ENCODE data around the gene GARIN1A.
"Not testable (repeated sequence)": the region's sequence is repeated elsewhere in the genome, so short reads cannot be mapped to it uniquely, and the experiment has no call there.

Gene GARIN1A

DNA sequence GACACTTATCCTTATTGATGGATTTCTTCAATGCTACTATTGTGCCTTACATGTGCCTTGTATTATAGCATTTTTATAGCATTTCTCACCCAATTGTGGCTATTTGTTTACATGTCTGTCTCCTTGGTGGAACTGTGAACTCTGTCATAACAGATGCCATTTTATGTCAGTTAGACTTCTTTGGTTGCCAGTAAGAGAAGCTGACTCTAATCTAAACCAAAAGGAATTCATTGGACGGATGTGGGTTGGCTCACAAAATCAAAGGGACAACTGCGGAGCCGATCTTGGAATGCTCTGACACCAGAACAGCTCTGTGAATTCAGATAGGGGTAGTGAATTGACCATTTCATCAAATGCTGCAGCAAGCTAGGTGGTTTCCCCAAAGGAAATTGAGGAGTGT lies 15.0 kb downstream of the GARIN1A start:
- no peak for DNase-seq

DNA sequence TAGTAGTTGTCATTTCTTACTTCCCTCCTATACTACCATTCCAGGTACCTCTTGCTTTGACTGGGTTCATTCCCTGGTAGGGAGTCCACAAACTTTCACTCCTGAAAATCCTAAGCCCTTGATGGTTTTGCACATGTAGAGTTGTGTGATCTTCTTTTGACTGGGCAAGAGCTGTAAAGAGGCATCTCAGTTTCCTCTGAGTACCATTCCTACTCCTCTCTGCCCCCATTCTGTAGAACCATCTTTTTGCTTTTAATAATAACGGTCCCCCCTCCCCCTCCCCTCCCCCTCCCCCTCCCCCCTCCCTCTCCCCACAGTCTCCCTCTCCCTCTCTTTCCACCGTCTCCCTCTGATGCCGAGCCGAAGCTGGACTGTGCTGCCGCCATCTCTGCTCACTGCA lies 16.4 kb downstream of the GARIN1A start:
- DNase-seq, result no peak

DNA sequence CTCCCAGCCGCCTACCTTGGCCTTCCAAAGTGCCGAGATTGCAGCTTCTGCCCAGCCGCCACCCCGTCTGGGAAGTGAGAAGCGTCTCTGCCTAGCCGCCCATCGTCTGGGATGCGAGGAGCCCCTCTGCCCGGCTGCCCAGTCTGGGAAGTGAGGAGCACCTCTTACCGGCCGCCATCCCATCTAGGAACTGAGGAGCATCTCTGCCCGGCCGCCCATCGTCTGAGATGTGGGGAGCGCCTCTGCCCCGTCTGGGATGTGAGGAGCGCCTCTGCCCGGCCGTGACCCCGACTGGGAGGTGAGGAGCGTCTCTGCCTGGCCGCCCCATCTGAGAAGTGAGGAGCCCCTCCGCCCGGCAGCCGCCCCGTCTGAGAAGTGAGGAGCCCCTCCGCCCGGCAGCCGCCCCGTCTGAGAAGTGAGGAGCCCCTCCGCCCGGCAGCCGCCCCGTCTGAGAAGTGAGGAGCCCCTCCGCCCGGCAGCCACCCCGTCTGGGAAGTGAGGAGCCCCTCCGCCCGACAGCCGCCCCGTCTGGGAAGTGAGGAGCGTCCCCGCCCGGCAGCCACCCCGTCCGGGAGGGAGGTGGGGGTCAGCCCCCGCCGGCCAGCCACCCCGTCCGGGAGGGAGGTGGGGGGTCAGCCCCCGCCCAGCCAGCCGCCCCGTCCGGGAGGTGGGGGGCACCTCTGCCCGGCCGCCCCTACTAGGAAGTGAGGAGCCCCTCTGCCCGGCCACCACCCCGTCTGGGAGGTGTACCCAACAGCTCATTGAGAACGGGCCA lies 17.3 kb downstream of the GARIN1A start:
- DNase-seq, result not testable (repeated sequence)

DNA sequence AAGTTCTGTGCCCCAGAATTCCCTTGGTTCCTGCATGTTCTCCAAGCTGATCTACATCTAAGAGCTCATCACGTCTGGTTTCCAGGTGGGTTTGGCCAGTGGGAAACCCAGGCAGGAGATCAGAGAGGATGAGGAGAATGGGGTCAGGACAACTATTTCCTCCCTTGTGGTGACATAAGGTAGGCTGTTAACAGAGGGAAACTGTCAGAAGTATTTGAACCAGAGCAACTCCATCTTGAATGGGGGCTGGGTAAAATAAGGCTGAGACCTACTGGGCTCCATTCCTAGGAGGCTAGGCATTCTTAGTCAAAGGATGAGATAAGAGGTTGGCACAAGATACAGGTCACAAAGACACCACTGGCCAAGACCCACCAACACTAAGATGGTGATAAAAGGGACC lies 19.1 kb downstream of the GARIN1A start:
- DNase-seq, result no peak

DNA sequence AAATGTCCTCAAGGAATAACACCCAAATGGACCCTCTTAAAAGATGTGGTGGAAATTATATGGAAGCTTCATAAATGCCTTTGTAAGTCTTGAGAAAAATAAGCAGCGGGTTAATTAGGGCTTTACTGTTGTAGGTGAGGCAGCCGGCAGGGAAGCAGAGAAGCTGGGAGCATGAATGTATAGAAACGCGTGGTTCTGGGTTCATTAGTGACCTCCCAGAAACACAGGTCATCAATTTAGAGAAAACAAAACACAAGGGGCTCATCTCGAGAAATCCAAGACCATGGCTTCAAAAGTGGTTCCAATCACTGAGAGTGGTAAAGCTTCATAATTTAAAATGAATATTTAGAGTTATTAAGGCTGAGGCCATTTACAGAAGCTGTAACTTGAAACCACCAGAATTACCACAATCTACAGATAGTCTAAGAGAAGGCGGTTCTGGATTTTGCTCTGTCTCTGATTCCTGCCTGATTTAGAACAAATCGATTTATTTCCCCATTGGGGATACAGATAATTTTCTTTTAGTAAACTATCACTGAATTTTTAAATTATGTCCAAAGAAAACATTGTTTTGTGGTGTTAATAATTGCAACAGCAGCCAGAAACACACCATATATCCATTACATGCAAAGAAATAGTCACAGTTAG lies 20.7 kb downstream of the GARIN1A start:
- no peak for DNase-seq

DNA sequence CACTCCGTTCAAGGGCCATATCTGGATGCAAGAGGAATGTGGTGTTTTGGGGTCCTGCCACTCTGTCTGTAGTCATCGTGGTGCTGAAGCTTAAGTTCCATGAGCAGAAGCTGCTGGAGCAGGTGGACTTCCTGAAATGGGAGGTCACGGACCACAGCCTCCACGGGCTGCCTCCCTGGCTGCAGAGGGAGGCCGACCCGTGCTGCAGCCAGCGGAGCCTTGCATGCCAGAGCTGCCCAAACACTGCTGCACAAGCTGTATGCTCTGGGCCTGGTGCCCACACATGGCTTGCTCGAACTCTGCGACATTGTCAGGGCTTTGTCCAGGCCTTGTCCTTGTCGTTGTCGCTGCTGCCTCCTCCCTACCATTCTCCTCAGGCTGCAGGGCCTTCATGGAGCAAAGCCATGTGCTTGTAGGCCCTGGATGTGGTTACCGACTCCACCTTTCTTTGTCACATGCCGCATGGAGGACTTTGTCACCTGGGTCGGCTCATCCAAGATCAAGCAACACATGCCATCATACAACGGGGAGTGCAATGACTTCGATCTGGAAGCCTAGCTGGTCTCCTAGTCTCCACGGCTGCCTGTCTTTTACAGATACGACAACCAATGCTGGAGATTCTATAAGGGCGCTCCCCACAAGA lies 21.4 kb downstream of the GARIN1A start:
- no peak for DNase-seq

DNA sequence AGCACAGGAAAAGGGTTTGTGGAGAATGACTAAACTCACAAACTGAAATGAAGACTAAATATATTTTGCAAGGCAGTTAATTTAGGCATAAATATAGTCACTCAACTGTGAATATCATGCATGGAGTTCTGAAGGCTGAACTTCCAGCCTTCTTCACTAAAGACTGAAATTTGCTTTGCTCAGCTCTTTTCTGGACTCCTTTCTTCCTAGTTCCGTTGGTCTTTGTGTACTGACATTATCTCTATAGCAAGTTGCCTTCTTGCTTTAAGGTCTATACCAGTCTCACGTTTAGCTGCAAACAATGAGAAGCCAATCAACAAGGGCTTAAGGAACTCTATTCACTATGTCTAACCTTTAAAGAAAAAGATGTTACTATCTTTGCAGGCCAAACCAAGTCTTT lies 22.6 kb downstream of the GARIN1A start:
- no peak for DNase-seq

DNA sequence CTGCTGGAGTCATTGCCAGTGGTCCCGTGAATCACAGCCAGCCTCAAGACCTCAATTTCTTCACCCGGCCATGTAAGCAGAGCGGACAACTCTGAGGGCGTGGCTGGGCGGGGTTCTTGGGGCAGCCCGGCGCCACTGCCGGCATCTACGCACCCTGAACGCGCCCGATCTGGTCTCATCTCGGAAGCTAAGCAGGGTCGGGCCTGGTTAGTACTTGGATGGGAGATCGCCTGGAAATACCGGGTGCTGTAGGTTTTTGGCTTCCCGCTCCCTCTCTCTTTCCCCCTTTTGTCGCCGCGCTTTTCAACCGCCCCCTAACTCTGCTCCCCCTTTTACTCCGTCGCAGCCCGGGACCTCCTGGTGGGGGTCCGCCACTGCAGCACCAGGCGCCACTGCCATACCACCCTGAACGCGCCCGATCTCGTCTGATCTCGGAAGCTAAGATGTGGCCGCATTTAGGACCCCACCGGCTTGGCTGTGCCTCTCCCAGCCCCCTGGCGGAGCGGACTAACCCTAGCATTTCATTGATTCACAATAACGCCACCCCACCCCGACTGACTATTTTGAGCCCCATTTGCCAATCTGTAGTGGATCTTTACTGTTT lies 25.3 kb downstream of the GARIN1A start:
- peak; percentile 64 for DNase-seq

DNA sequence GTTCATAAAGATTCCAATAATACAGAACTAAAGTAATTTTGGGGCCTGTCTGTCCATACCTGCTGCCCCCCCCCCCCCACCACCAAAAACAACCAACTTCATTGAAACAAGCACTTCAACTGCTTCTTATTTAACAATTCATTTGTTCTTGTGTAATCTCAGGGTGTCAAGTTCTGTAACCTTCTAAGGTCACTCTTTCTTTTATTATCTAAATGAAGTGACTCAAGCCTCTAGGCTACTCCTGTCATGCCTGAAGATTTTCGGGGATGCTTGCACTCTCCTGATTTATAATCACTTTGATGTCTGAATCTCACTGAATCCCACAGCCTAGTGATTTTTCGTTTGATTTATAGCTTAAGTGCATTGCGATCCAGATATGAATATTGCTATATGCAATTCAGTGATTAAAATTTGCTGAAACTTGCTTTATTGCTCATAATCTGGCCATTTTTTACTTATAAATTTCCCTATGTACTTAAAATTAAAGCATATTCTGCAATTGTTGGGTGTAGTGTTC lies 27.2 kb downstream of the GARIN1A start:
- no peak for DNase-seq

DNA sequence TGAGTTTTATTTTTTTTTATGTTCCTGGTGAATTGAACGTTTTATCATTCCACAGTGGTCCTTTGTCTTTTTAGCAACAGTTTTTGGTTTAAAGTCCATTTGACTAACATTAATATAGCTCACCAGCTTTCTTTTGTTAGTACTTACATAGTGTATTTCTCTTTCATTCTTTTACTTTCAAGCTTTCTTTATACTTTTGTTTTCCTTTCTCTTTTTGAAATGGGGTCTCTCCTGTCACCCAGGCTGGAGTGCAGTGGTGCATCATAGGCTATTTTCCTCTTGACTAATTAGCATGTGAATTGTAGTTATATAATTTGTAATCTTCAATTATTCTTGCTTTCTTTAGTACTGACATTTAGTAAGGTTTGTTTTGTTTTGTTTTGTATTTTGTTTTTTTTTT lies 27.8 kb downstream of the GARIN1A start:
- DNase-seq, result no peak

DNA sequence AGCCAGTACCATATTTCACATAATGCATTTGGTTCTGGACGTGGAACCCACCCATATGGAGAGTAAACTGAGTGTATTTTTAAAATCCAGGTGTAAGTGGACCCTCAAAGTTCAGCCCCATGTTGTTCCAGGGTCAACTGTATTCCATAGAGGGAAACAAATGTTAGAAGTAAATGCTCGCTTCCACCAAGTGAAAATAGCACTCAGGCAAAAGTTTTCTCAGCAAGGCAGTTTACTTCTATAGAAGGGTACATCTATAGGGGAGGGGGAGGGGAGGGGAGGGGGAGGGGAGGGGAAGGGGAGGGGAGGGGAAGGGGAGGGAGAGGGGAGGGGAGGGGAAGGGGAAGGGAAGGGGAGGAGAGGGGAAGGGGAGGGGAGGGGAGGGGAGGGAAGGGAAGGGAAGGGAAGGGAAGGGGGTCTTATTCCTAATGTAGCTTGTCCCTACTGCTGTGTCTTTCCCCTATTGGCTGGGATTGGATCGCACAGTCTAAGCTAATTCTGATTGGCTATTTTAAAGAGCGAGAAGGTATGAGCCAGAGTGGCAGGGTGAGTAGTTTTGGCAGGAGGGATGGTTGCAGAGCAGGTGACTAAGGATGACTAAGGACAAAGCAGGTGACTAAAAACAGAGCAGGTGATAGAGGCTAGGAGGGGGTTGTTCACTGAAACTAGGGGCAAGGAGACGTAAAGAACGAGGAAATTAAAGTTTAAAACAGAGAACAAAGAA lies 29.1 kb downstream of the GARIN1A start:
- DNase-seq, result no peak

DNA sequence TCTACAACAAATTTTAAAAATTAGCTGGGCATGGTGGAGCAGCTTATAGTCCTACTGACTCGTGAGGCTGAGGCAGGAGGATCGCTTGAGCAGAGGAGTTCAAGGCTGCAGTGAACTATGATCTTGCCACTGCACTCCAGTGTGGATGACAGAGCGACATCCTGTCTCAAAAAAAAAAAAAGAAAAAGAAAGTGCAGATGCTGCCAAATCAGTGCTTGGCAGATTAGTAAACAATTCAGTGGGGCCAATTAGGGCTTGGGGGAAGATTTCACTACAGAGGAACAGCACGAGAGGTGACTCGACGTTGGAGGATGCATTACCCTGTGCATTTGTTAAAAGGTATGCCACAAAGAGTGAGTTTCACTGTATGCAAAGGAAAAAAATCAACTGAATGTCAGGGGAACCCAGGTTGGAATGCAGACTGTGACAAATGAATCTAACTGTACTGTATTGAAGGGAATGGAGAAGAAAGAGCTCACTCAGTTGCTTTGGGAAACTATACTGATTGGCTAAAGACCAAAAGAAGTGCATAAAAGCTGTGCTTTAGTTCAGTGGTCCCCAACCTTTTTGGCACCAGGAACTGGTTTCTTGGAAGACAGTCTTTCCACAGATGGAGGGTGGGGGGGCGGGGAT lies 31.6 kb downstream of the GARIN1A start:
- DNase-seq, result no peak

DNA sequence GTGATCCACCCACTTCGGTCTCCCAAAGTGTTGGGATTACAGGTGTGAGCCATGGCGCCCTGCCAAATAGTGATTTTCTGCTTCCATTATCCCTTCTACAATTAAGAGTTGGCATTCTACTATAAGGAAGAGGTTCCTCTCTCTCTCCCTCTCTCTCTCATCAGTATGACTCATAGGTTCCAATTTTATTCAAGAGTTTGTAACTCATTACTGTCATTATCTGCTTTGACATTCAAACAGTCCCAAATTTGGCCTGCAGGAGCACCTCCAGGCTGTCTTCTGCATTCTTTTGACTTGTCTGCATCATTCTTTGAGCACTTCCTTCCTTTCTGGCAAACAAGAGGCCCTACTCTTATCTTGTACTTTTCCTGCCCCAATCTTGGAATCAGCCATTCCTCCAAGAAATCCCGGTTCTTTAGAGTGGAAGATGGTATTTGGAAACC lies 33.8 kb downstream of the GARIN1A start:
- DNase-seq, result peak; percentile 6

DNA sequence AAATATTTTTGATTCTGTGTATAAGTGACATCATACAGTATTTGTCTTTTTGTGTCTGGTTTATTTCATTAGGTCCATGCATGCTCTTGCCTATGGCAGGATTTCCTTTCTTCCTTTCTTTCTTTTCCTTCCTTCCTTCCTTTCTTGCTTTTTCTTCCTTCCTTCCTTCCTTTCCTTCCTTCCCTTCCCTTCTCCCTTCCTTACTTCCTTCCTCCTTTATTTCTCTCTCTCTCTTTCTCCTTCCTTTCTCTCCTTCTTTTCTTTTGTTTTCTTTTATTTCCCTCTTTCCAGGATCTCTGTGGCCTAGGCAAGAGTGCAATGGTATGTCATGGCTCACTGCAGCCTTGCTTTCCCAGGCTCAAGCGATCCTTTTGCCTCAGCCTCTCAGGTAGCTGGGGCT lies 35.7 kb downstream of the GARIN1A start:
- DNase-seq, result no peak

DNA sequence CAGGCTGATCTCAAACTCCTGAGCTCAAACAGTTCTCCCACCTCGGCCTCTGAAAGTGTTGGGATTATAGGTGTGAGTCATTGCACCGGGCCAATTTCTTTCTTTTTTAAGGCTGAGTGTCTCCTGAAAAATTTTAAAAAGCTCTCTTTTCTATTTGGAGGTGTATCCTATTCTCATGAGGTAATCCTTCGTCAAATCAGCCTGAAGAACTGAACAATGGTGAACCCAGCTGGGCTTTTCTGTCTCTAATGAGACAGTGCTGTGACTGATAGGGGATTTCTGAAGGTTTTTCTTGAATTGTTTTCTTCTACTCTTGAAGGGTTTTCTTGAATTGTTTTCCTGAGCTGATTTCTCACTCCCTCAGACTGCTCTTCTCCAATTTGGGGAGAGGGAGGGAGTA lies 36.1 kb downstream of the GARIN1A start:
- DNase-seq, result no peak

DNA sequence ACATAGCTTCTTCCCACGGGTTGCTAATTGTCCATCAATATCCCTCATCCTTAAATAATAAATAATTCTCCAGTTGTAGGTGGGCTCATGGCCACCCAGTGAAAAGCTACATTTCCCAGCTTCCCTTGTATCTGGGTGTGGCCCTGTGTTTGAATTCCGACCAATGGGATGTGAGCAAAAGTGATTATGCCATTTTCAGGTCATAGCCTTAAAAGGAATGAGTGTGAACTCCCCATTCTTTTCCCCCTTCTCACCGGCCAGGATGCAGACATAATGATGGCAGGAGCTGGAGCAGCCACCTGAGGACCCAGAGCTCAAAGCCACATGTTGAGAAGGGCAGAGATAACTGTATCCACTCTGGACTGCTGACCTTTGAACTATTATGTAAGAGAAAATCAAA lies 36.7 kb downstream of the GARIN1A start:
- DNase-seq, result no peak

DNA sequence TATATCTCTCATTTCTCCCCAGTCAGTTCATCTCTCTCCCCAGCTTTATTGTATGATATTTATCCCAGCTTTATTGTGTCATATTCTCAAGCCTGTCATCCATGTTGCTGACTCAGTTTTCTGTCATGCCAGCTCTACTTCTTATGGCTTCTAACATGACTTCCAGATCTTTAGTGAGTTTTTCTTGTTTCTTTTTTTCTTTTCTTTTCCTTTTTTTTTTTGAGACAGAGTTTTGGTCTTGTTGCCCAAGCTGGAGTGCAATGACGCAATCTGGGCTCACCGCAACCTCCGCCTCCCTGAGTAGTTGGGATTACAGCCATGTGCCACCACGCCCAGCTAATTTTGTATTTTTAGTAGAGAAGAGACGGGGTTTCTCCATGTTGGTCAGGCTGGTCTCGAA lies 38.4 kb downstream of the GARIN1A start:
- no peak for DNase-seq

DNA sequence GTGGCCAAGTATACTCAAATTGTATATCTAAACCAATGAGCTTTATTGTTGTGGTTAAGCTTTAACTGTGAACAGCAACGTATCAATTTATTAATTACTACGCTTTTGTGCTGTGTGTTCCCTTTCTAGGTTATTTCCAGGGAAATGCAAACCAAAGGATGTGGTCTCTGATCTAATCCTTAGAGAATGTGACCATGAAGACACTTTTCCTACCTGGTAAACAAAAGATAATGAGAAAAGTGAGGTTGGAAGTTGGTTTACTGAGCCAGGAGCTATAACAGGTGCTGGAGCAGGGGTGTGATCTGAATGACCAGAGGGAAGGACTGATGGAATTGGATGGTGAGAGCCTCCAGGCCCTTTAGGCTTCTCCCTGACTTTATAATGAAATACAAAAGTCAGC lies 41.7 kb downstream of the GARIN1A start:
- no peak for DNase-seq

DNA sequence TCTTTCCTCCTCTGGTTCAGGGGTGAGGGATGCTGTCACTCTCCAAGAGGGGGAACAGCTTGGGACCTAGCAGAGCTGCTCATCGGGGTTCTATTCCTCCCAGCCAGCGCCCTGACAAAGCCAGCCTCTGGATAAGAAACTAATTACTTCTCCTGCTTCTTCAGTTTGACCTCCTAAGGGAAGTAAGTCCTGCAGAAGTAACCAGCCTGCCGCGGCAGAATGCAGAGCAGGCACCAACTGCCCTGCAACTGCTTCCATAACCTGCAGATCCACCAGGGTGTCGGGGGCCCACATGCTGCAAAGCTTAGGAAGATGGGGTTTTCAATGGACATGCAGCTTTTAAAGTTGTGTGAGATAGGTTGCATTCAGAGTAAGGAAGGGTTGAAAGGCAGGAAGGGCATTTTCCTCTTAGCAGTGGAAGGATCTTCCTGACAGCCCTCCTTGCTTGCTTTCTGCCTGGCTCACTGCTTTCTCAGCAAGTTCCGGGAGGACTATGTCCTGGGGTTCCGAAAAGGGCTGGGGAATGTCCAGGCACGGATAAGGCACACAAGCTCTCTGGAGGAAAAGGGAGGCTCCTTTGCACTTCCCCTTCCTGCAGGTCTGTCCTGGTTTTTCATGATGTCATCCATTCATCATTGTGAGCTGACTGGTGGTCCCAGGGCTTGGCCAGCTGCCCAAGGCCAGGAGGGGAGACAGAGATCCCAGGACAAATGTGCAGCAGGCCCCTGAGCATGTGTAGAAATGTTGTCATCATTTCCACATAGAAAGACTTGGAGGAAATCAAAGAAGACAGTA lies 42.8 kb downstream of the GARIN1A start:
- no peak for DNase-seq

DNA sequence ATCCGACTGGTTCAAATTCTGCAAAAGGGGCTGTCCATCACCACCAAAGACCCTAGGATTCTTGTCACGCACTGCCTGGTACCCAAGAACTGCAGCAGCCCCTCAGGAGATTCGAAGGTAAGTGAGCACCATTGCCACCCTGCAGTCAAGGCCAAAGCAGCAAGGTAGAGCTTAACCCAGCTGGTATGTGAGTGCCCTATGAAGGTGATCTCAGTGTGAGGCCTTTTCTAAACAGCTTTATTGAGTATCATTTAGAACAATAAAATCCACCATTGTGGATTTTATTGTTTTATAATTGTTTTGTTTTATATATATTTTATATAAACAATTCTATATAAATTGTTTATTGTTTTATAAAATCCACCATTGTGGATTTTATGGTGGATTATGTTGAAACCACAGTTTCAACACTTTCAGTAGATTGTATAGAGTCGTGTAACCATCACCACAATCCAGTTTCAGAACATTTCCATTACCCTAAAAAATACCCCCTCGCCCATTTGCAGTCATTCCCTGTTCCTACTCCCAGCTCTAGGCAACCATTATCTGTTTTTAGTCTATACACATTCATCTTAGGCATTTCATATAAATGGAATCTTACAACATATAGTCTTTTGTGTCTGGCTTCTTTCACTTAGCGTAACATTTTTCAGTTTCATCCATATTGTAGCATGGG lies 47.0 kb downstream of the GARIN1A start:
- no peak for DNase-seq

DNA sequence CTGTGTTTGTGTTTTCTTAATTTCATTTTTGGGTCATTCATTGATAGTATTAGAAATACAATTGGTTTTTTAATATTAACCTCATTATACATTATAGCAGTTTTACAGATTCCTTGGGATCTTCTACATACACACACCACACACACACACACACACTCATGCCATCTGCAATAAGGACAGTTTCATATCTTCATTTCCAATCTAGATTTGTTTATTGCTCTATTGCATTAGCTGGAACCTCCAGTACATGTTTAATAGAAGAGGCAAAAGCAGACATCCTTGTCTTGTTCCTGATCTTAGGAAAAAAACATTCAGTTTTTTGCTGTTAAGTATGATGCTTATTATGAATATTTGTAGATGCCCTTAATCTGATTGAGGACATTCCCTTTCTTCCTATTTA lies 49.3 kb downstream of the GARIN1A start:
- DNase-seq, result no peak

All from activated CD4-positive, alpha-beta T cell treated with anti-CD3 and anti-CD28 coated beads, Interleukin-10, Interleukin-2, amounts not matched to agents 100 ng/mL and 50 ng/mL, durations not matched to agents 16 hours and 8 hours (primary cell).